Mesothelial cell of epicardium (in vitro differentiated cells): Measurements from ENCODE around the gene EMC8. TPM values are rescaled to one million over a fixed set of nuclear protein-coding genes. Genes with fewer than 3 reads are reported as not detected.

Source experiments
- DNase-seq, 2 experiments: peaks; one replicate each; pipeline ENCODE4 v3.0.0; 2021; ENCODE audit warnings: low spot score in 2 of 2; ENCODE audit not compliant: unreplicated experiment in 2 of 2
- H3K27ac Mint-ChIP-seq: 2 replicates; pipeline ENCODE4 v1.8.0; 2021; ENCODE audit warnings: mixed read lengths
- H3K27me3 Mint-ChIP-seq: 2 replicates; pipeline ENCODE4 v1.8.0; 2021; ENCODE audit warnings: low read depth, mixed read lengths
- H3K36me3 Mint-ChIP-seq: 2 replicates; pipeline ENCODE4 v1.8.0; 2021; ENCODE audit warnings: mixed read lengths
- H3K4me1 Mint-ChIP-seq: 2 replicates; pipeline ENCODE4 v1.8.0; 2021; ENCODE audit warnings: mixed read lengths
- H3K4me3 Mint-ChIP-seq: 2 replicates; pipeline ENCODE4 v1.8.0; 2021; ENCODE audit warnings: mild to moderate bottlenecking, moderate library complexity, mixed read lengths
- H3K9me3 Mint-ChIP-seq: 2 replicates; pipeline ENCODE4 v1.8.0; 2021; ENCODE audit warnings: mixed read lengths
- total RNA-seq: library from RNA; stranded (reverse); gene quantifications from 3 replicates; pipeline ENCODE4 v1.2.1, GENCODE V29; 2021
- TF ChIP-seq, protein P1 (sequence below): fragments of 200-600 bp; sonication (generic); IDR thresholded peaks from one replicate; pipeline ENCODE4 v1.5.0; 2021; ENCODE audit warnings: antibody characterized with exemption; ENCODE audit not compliant: unreplicated experiment

EMC8 gene
- total RNA-seq, 1 donor from 2014 or later, result 28.7 TPM

DNA sequence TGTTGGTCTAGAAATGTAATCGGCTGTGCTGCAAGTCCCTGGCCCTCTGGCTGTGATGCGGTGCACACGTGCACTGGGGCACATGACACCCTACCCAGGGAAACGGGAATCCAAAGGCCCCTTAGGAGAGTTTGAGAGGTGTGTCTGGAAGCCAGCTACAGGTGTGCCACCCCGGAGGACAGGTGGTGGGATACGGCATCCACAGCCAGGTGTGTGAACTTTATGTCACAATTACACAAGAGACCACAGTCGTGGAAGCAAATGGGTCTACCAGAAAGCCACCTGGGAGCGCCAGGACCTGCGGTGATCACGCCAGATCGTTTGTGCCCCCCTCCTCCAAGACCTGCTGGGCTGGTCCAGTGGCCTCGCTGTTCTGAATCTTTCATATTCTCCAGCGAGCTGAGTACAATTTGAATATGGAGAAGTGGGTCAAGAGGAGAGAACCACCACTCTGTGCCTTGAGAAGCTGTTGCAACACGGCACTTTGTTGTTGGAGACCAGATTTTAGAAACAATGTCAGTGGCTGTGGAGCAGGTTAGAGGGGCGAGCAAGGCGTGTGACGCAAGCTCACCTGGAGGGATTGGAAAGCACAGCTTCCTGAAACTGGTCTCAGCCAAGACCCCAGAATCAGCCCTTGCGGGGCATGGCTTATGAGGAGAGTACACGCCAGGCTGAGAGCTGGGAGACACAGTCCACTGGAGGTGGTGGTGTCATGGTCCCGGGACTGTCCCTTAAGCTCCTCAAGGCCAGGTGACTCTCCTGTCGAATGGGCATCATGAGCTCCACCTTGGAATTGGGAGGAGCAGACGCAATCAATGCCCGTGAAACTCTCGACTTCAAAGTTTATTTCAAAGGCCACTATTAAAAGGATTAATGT is 37.6 kb upstream of the EMC8 start:
- no peaks in the 10 kb centered on the region for H3K4me1 Mint-ChIP-seq
- no peak overlapping the region for H3K4me3 Mint-ChIP-seq
- H3K27ac Mint-ChIP-seq, result no peak overlapping the region
- no peaks in the 10 kb centered on the region for H3K36me3 Mint-ChIP-seq
- H3K27me3 Mint-ChIP-seq, result peaks cover 38% of the 10 kb centered on the region
- TF ChIP-seq, protein P1, sequence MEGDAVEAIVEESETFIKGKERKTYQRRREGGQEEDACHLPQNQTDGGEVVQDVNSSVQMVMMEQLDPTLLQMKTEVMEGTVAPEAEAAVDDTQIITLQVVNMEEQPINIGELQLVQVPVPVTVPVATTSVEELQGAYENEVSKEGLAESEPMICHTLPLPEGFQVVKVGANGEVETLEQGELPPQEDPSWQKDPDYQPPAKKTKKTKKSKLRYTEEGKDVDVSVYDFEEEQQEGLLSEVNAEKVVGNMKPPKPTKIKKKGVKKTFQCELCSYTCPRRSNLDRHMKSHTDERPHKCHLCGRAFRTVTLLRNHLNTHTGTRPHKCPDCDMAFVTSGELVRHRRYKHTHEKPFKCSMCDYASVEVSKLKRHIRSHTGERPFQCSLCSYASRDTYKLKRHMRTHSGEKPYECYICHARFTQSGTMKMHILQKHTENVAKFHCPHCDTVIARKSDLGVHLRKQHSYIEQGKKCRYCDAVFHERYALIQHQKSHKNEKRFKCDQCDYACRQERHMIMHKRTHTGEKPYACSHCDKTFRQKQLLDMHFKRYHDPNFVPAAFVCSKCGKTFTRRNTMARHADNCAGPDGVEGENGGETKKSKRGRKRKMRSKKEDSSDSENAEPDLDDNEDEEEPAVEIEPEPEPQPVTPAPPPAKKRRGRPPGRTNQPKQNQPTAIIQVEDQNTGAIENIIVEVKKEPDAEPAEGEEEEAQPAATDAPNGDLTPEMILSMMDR, result no peak
- no peak for DNase-seq
- peaks cover 3% of the 10 kb centered on the region for H3K9me3 Mint-ChIP-seq

DNA sequence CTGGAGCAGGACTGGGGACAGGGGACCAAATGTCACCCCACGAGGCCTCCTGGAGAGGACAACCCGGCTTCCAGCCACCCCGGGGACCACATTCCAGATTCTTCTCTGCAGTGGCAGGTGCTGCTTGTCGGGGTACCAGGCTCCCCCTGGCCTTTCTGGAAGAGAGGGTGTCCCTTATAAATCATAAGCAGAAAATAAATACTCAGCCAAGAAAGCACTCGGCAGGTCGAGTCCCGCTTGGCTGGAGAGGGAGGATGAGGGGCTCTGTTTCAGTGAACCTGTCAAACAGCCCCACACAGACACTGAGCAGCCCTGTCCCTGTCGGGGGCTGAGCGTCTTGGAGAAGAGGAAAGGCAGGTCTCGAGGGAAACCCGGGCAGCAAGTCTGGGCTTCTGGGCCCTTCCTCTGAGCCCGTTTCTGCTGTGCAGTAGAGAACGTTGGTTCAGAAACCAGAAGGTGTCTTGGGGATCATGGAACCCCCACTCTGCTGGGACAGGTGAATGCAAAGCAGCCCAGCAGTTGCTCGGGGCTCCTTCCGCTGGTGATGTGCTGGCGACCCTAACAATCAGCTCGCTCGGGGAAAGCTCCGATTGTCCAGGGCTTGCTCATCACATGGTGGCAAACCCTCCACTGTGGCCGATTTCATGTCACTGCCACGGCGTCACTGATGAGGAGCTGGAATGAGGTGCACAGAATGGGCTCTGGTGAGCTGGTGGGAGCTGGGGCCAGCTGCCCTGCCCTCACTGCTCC is 36.8 kb upstream of the EMC8 start:
- DNase-seq, result no peak
- no peaks in the 10 kb centered on the region for H3K4me1 Mint-ChIP-seq
- TF ChIP-seq, protein P1, result no peak
- no peaks in the 10 kb centered on the region for H3K36me3 Mint-ChIP-seq
- peaks cover 3% of the 10 kb centered on the region for H3K9me3 Mint-ChIP-seq
- H3K4me3 Mint-ChIP-seq, result no peak overlapping the region
- peaks cover 46% of the 10 kb centered on the region for H3K27me3 Mint-ChIP-seq
- no peak overlapping the region for H3K27ac Mint-ChIP-seq

DNA sequence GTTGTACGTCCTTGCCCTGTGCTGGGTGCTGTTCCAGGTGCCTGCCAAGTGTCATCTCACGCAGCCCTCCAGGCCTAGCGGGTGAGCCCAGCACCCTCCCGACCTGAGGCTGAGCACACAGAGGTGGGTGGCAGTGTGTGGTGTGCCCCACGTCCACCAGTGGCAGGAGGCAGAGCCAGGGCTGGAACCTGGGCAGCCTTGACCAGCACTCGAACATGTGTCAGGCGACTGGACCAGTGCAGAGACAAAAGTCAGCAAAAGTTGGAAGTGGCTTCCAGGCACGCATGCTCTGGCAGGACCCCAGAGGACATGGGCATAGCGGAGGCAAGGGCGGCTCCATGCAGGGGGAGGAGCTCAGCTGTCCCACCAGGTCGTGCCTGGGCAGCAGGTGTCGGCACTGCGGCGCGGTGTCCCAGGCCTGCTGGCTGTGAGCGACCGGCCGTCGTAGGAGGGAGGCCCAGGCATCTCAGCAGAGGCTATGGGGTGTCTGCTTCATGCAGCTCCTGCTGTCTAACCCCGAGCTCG is 35.9 kb upstream of the EMC8 start:
- no peaks in the 10 kb centered on the region for H3K4me1 Mint-ChIP-seq
- peaks cover 3% of the 10 kb centered on the region for H3K9me3 Mint-ChIP-seq
- H3K27ac Mint-ChIP-seq, result no peak overlapping the region
- H3K36me3 Mint-ChIP-seq, result no peaks in the 10 kb centered on the region
- peaks cover 51% of the 10 kb centered on the region for H3K27me3 Mint-ChIP-seq
- no peak overlapping the region for H3K4me3 Mint-ChIP-seq
- TF ChIP-seq, protein P1, result no peak
- no peak for DNase-seq

DNA sequence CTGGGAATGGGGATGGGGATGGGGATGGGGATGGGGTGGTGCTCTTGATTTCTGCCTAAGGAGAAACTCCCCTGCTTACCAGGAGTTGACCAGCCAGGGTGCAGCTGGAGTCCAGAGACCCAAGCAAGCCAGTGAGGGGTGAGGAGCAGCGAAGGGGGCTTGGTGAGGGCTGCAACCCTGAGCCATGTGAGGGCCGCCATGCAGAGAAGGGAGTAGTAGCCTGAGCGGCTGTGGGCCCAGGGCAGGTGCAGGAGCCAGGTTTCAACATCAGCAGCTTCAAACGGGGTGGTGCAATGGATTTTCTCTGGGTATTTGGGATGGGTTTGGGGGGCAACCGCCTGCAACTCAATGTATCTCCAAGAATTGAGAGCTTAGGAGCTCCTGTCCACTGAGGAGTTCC is 35.4 kb upstream of the EMC8 start:
- TF ChIP-seq, protein P1, result no peak
- H3K36me3 Mint-ChIP-seq, result no peaks in the 10 kb centered on the region

DNA sequence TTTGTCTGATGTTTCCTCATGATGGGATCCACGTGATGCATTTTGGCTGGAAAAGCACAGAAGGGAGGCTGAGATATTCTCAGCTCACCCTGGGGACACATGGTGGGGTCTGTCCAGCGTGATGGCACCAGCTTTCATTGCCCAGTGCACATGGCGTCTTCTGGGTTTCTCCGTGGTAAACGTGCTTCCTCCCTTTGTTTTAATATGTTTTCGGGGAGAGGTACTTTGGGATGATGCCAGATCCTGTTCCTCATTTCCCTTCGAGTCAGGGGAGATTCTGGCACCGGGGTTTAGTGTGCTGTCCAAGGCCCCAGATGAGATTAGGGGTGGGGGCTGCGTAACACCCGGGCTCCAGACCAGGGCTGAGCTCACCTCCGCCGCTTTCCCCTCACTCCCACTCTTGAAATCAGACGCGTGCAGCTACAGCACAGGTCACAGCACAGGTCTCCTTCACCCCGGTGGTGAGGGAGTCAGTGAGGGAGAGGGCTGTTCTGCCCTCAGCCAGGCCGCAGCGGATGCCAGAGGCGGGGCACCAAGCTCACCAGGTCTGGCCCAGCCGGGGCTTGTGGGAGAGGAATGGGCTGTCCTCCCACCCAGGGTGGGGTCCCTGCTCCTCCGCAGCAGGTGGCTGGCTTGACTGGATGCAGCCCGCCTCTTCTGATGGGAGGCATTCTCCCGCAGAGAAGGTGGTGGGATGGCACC is 34.0 kb upstream of the EMC8 start:
- TF ChIP-seq, protein P1, result no peak
- Mint-ChIP-seq H3K4me1 (no peaks in the 10 kb centered on the region), H3K27me3 (peaks cover 51% of the 10 kb centered on the region), H3K9me3 (peaks cover 3% of the 10 kb centered on the region), H3K36me3 (no peaks in the 10 kb centered on the region), H3K4me3 (no peak overlapping the region), H3K27ac (no peak overlapping the region)
- no peak for DNase-seq

More for the DNA sequence above, 35.4 kb upstream of the EMC8 start:
- Mint-ChIP-seq H3K27me3 (peaks cover 51% of the 10 kb centered on the region), H3K9me3 (peaks cover 3% of the 10 kb centered on the region), H3K4me3 (no peak overlapping the region), H3K4me1 (no peaks in the 10 kb centered on the region), H3K27ac (no peak overlapping the region)
- DNase-seq, result no peak
